Measurements from ENCODE around the gene MPHOSPH6.

The MPHOSPH6 gene

GRCh38 chr16:82184213-82184612 lies 14.2 kb upstream of the MPHOSPH6 start:
- no peak for TF ChIP-seq POLR2A (IDR thresholded peaks at IDR 0.05; ENCODE audit: low read depth, low read length)
- no peak for DNase-seq (ENCODE audit: insufficient read length, low spot score)
- FAIRE-seq: no peak

- TF ChIP-seq POLR2A (IDR thresholded peaks at IDR 0.05; ENCODE audit: low read depth, low read length): no peak
- FAIRE-seq (no peak), DNase-seq (ENCODE audit: insufficient read length, low spot score) (no peak)
Measured at GRCh38 chr16:82183004-82183397, 13.0 kb upstream of the MPHOSPH6 start.

GRCh38 chr16:82182266-82183003 lies 12.4 kb upstream of the MPHOSPH6 start:
- DNase-seq (ENCODE audit: insufficient read length, low spot score) (no peak), FAIRE-seq (no peak)

GRCh38 chr16:82181461-82182185 lies 11.6 kb upstream of the MPHOSPH6 start:
- TF ChIP-seq POLR2A (IDR thresholded peaks at IDR 0.05; ENCODE audit: low read depth, low read length): no peak
- no peak for FAIRE-seq

More at GRCh38 chr16:82182266-82183003, 12.4 kb upstream of the MPHOSPH6 start:
- no peak for TF ChIP-seq POLR2A (IDR thresholded peaks at IDR 0.05; ENCODE audit: low read depth, low read length)

GRCh38 chr16:82178352-82178751 lies 8.3 kb upstream of the MPHOSPH6 start:
- TF ChIP-seq POLR2A (IDR thresholded peaks at IDR 0.05; ENCODE audit: low read depth, low read length): no peak
- no peak for FAIRE-seq
- DNase-seq (ENCODE audit: insufficient read length, low spot score): no peak

More at GRCh38 chr16:82181461-82182185, 11.6 kb upstream of the MPHOSPH6 start:
- no peak for DNase-seq (ENCODE audit: insufficient read length, low spot score)

GRCh38 chr16:82177555-82177954 lies 7.5 kb upstream of the MPHOSPH6 start:
- TF ChIP-seq POLR2A (IDR thresholded peaks at IDR 0.05; ENCODE audit: low read depth, low read length): no peak
- no peak for FAIRE-seq
- DNase-seq (ENCODE audit: insufficient read length, low spot score): no peak

GRCh38 chr16:82176204-82176603 lies 6.2 kb upstream of the MPHOSPH6 start:
- FAIRE-seq (no peak), DNase-seq (ENCODE audit: insufficient read length, low spot score) (no peak)
- no peak for TF ChIP-seq POLR2A (IDR thresholded peaks at IDR 0.05; ENCODE audit: low read depth, low read length)

GRCh38 chr16:82175627-82176026 lies 5.6 kb upstream of the MPHOSPH6 start:
- FAIRE-seq: no peak
- DNase-seq (ENCODE audit: insufficient read length, low spot score): no peak
- TF ChIP-seq POLR2A (IDR thresholded peaks at IDR 0.05; ENCODE audit: low read depth, low read length): no peak

- no peak for DNase-seq (ENCODE audit: insufficient read length, low spot score)
- no peak for FAIRE-seq
- no peak for TF ChIP-seq POLR2A (IDR thresholded peaks at IDR 0.05; ENCODE audit: low read depth, low read length)
Measured at GRCh38 chr16:82167670-82168069, 2.4 kb downstream of the MPHOSPH6 start.

GRCh38 chr16:82160226-82160625 lies 9.8 kb downstream of the MPHOSPH6 start:
- no peak for FAIRE-seq
- no peak for TF ChIP-seq POLR2A (IDR thresholded peaks at IDR 0.05; ENCODE audit: low read depth, low read length)
- DNase-seq (ENCODE audit: insufficient read length, low spot score): no peak

- DNase-seq (ENCODE audit: insufficient read length, low spot score) (no peak), FAIRE-seq (no peak)
- TF ChIP-seq POLR2A (IDR thresholded peaks at IDR 0.05; ENCODE audit: low read depth, low read length): no peak
Measured at GRCh38 chr16:82157836-82158235, 12.2 kb downstream of the MPHOSPH6 start.

- FAIRE-seq (no peak), DNase-seq (ENCODE audit: insufficient read length, low spot score) (no peak)
- no peak for TF ChIP-seq POLR2A (IDR thresholded peaks at IDR 0.05; ENCODE audit: low read depth, low read length)
Measured at GRCh38 chr16:82157534-82157812, 12.6 kb downstream of the MPHOSPH6 start.

GRCh38 chr16:82156761-82157533 lies 13.1 kb downstream of the MPHOSPH6 start:
- DNase-seq (ENCODE audit: insufficient read length, low spot score) (no peak), FAIRE-seq (no peak)
- TF ChIP-seq POLR2A (IDR thresholded peaks at IDR 0.05; ENCODE audit: low read depth, low read length): no peak

- TF ChIP-seq POLR2A (IDR thresholded peaks at IDR 0.05; ENCODE audit: low read depth, low read length): no peak
- peak; percentile 3 for DNase-seq (ENCODE audit: insufficient read length, low spot score)
- peak; percentile 72 for FAIRE-seq
Measured at GRCh38 chr16:82152641-82153112, 17.3 kb downstream of the MPHOSPH6 start.
